HCT116 (cell line): ENCODE measurements around the gene ZNF497. TPM values are rescaled to one million over a fixed set of nuclear protein-coding genes. Genes with fewer than 3 reads are reported as not detected.
A peak's percentile ranks its signal among the peaks of the same experiment; 100 is the strongest.

Experiments used
- ATAC-seq: fragments of 200-7000 bp; cut with Tn5 transposase; 2 replicates; pipeline ENCODE4 v1.9.1; 2020; ENCODE audit warnings: mild to moderate bottlenecking, moderate library complexity
- BruUV-seq: library from RNA; stranded (reverse); fragments of 400-500 nt; replicated peaks from 2 replicates; lab custom pipeline; 2021; lab: Mats Ljungman, UMichigan
- CTCF ChIA-PET: fragments of 300-600 bp; sonication (Branson Sonifier 250); formaldehyde crosslinking; loops from one replicate; lab custom pipeline; 2021; ENCODE audit warnings: antibody characterized with exemption; lab: Charles Lee
- POLR2A ChIA-PET: fragments of 300-600, 350-600 bp; sonication (Branson Sonifier 250); formaldehyde crosslinking; loops from one replicate; lab custom pipeline; 2021; ENCODE audit warnings: antibody characterized with exemption; lab: Charles Lee
- RAD21 ChIA-PET, 2 experiments: fragments of 300-600 bp; sonication (Branson Sonifier 250); formaldehyde crosslinking; loops; one replicate each; lab custom pipeline; 2023; ENCODE audit warnings: low total read pairs in 2 of 2; ENCODE audit not compliant: uncharacterized antibody in 2 of 2, unreplicated experiment in 2 of 2, low non-redundant PET in 1 of 2; lab: Charles Lee
- DNase-seq: peaks from one replicate; pipeline ENCODE4 v3.0.0-alpha.2; 2010; ENCODE audit warnings: low read depth, low spot score
- H2AFZ ChIP-seq: fragments of 200-600 bp; shearing (Covaris generic), sonication (generic); 2 replicates; pipeline ENCODE4 v1.6.1; 2017; ENCODE audit warnings: low read depth, mixed run types, mixed read lengths, antibody characterized with exemption, low read length; ENCODE audit not compliant: poor library complexity, severe bottlenecking
- H3K27ac ChIP-seq: 2 replicates; pipeline ENCODE4 v1.5.1; 2012; ENCODE audit warnings: low read depth, low read length
- H3K27me3 ChIP-seq: fragments of 200-600 bp; sonication (generic); 2 replicates; pipeline ENCODE4 v1.6.1; 2016; ENCODE audit warnings: mixed run types, low read length, mixed read lengths; ENCODE audit not compliant: insufficient read depth
- H3K36me3 ChIP-seq, 2 experiments: fragments of 200-500 bp in 1 of 2; fragments of 200-600 bp in 1 of 2; sonication (Bioruptor generic) in 1 of 2; sonication (generic) in 1 of 2; 2 replicates each; pipeline versions ENCODE4 v1.5.1 to v1.6.1; 2014 to 2016; ENCODE audit warnings: low read length in 2 of 2, inconsistent platforms in 1 of 2, mixed read lengths in 1 of 2, mixed run types in 1 of 2; ENCODE audit not compliant: insufficient read depth in 2 of 2, control insufficient read depth in 1 of 2
- H3K4me1 ChIP-seq, 2 experiments: fragments of 200-600 bp in 1 of 2; sonication (generic) in 1 of 2; 2 replicates each; pipeline versions ENCODE4 v1.5.1 to v1.6.1; 2012 to 2017; ENCODE audit warnings: low read length in 2 of 2, inconsistent platforms in 1 of 2, mild to moderate bottlenecking in 1 of 2, mixed read lengths in 1 of 2, mixed run types in 1 of 2, moderate library complexity in 1 of 2; ENCODE audit not compliant: insufficient read depth in 2 of 2, control insufficient read depth in 1 of 2
- H3K4me2 ChIP-seq: fragments of 200-600 bp; sonication (generic); 2 replicates; pipeline ENCODE4 v1.6.1; 2017; ENCODE audit warnings: mixed run types, low read length, mixed read lengths
- H3K4me3 ChIP-seq, 2 experiments: fragments of 200-600 bp in 1 of 2; sonication (generic) in 1 of 2; replicated peaks in 1 of 2; 2 replicates each; pipeline ENCODE4 v1.5.1; 2011 to 2016; ENCODE audit warnings: low read length in 2 of 2, control low read depth in 1 of 2, low read depth in 1 of 2, mild to moderate bottlenecking in 1 of 2, mixed read lengths in 1 of 2, mixed run types in 1 of 2
- H3K79me2 ChIP-seq: fragments of 200-600 bp; sonication (generic); 2 replicates; pipeline ENCODE4 v1.6.1; 2017; ENCODE audit warnings: mild to moderate bottlenecking, mixed run types, low read length, moderate library complexity, mixed read lengths; ENCODE audit not compliant: insufficient read depth
- H3K9ac ChIP-seq: fragments of 200-600 bp; sonication (generic); 2 replicates; pipeline ENCODE4 v1.6.1; 2016; ENCODE audit warnings: low read length, mixed read lengths
- H3K9me2 ChIP-seq: fragments of 200-600 bp; sonication (generic), shearing (Covaris generic); 2 replicates; pipeline ENCODE4 v1.6.1; 2017; ENCODE audit warnings: mixed run types, mild to moderate bottlenecking, moderate library complexity; ENCODE audit not compliant: insufficient read depth
- H3K9me3 ChIP-seq, 2 experiments: fragments of 200-500 bp in 1 of 2; fragments of 200-600 bp in 1 of 2; sonication (Bioruptor generic) in 1 of 2; sonication (generic) in 1 of 2; 2 replicates each; pipeline ENCODE4 v1.6.1; 2014 to 2017; ENCODE audit warnings: low read length in 2 of 2, mixed read lengths in 2 of 2, inconsistent platforms in 1 of 2, low read depth in 1 of 2, mild to moderate bottlenecking in 1 of 2, mixed run types in 1 of 2, moderate library complexity in 1 of 2; ENCODE audit not compliant: control insufficient read depth in 1 of 2, insufficient read depth in 1 of 2
- H4K20me1 ChIP-seq: fragments of 200-600 bp; sonication (generic), shearing (Covaris generic); 2 replicates; pipeline ENCODE4 v1.6.1; 2017; ENCODE audit warnings: mixed run types, mild to moderate bottlenecking, moderate library complexity; ENCODE audit not compliant: insufficient read depth
- EZH2phosphoT487 ChIP-seq: fragments of 200-600 bp; IDR thresholded peaks from 2 replicates; pipeline ENCODE4 v1.6.1; 2018; ENCODE audit warnings: antibody characterized with exemption, borderline replicate concordance
- FOSL1 ChIP-seq: IDR thresholded peaks from 2 replicates; pipeline ENCODE4 v1.6.1; 2012; ENCODE audit warnings: low read depth
- JUND ChIP-seq: IDR thresholded peaks from 2 replicates; pipeline ENCODE4 v1.6.1; 2012
- MAX ChIP-seq: IDR thresholded peaks from 2 replicates; pipeline ENCODE4 v1.6.1; 2012
- REST ChIP-seq: IDR thresholded peaks from 2 replicates; pipeline ENCODE4 v1.6.1; 2012; ENCODE audit warnings: low read depth
- SIN3A ChIP-seq: IDR thresholded peaks from 2 replicates; pipeline ENCODE4 v1.6.1; 2012; ENCODE audit warnings: low read depth
- SP1 ChIP-seq: IDR thresholded peaks from 2 replicates; pipeline ENCODE4 v1.6.1; 2012; ENCODE audit warnings: low read depth
- TCF7L2 ChIP-seq: IDR thresholded peaks from 2 replicates; pipeline ENCODE4 v1.7.0; 2011; ENCODE audit warnings: borderline replicate concordance, inconsistent platforms; ENCODE audit not compliant: insufficient read depth, insufficient read length; ENCODE audit errors: extremely low read depth
- intact Hi-C: fragments of 100-400 bp; cut with micrococcal nuclease; formaldehyde crosslinking; loops from 2 replicates; pipeline ENCODE4 v1.10.0; 2022
- total RNA-seq: library from RNA; stranded (reverse); gene quantifications from one replicate; pipeline ENCODE4 v1.2.1, GENCODE V29; 2021; ENCODE audit not compliant: unreplicated experiment

The ZNF497 gene
- total RNA-seq, 1 experiment from 2014 or later = 5.1 TPM

- TF ChIP-seq REST = no peak
- no peak for TF ChIP-seq SIN3A
- TF ChIP-seq EZH2phosphoT487 = no peak
- TF ChIP-seq FOSL1 = no peak
- TF ChIP-seq JUND = no peak
- no peak for TF ChIP-seq SP1
Observed at GRCh38 chr19:58364146-58364545, 1.6 kb upstream of the ZNF497 start (continued).

- POLR2A ChIA-PET = interaction anchor here (0.6 to 2.1 kb wide), 15 partner anchors 8 to 213 kb away, joined by 3 to 10 read pairs (median 5); partner anchors contain the start of genes TRIM28, ZBTB45, ZNF544 and ZNF584
- RAD21 ChIA-PET = interaction anchor here in 1 of 2 experiments (1.2 kb wide), 1 partner anchor 179 kb away, joined by 5 read pairs; the partner anchor contains the start of gene ZNF274
- Histone ChIP-seq H4K20me1 (no peaks in the 10 kb centered on the region), H3K27me3 (no peaks in the 10 kb centered on the region), H3K79me2 (0 out of 2 replicates have a peak, but pooled peaks cover 3% of the 10 kb centered on the region), H3K9me2 (no peaks in the 10 kb centered on the region), H3K4me2 (peak overlapping the region; percentile 91), H3K9ac (peak overlapping the region; percentile 93), H3K4me1 (peaks cover 6 to 19% of the 10 kb centered on the region in 2 experiments; a peak in 3 of 4 replicates), H3K9me3 (no peaks in the 10 kb centered on the region), H2AFZ (no peak overlapping the region), H3K4me3 (peak overlapping the region; percentile 81 to 90), H3K27ac (peak overlapping the region; percentile 100), H3K36me3 (no peaks in the 10 kb centered on the region)
- intact Hi-C loops = loop anchor here (1.0 kb wide), 2 partner anchors 19 to 35 kb away; partner anchors contain the start of gene ZNF837
- peak; percentile 46 for DNase-seq
- CTCF ChIA-PET = interaction anchor here (1.3 kb wide), 2 partner anchors 152 to 158 kb away, joined by 6 to 7 read pairs; partner anchors contain the start of gene ZBTB45
- ATAC-seq = peak; percentile 45
- TF ChIP-seq SP1 = no peak
- no peak for TF ChIP-seq REST
- TF ChIP-seq TCF7L2 = peak; percentile 45
- TF ChIP-seq MAX = peak; percentile 71
- no TSS peak for BruUV-seq
Observed at GRCh38 chr19:58361900-58362271, 665 bp downstream of the ZNF497 start.
